Skin of body (tissue), 2 donors: ENCODE measurements around the gene TMCO2. TPM values are rescaled to one million over a fixed set of nuclear protein-coding genes. Genes with fewer than 3 reads are reported as not detected.
"Not testable (repeated sequence)": the region's sequence is repeated elsewhere in the genome, so short reads cannot be mapped to it uniquely, and the experiment has no call there.

ENCODE experiments used
- DNase-seq: peaks from one replicate; lab custom pipeline; 2025; lab: John Stamatoyannopoulos, UW
- total RNA-seq: library from RNA; depleted of rRNA; stranded (reverse); fragments of >200 nt; gene quantifications from one replicate; pipeline ENCODE4 v1.2.3, GENCODE V29; 2014

The TMCO2 gene
- total RNA-seq: not detected

DNA sequence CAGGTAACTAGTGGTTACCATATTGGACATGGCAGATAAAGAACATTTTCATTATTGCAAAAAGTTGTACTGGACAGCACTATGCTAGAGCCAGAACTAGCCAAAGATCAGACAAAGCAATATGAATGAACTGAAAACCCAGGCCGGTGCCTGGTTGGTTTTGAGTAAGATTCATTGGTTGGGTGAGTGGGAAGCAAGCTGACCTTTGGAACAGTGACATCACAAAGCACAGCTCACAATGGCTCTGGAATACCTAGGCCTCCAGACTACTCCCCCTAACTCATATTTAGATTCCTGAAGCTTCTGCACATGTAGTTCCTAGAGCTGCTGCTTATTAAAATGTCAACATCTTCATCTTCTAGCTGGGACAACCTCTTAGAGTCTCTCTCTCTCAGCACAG lies at the start of gene TMCO2:
Gene TMCO2 (plus strand): TSS at position 283 of the 400 bp plus-strand sequence. CDS start 57 bp downstream, at position 340.
- DNase-seq: no peak

DNA sequence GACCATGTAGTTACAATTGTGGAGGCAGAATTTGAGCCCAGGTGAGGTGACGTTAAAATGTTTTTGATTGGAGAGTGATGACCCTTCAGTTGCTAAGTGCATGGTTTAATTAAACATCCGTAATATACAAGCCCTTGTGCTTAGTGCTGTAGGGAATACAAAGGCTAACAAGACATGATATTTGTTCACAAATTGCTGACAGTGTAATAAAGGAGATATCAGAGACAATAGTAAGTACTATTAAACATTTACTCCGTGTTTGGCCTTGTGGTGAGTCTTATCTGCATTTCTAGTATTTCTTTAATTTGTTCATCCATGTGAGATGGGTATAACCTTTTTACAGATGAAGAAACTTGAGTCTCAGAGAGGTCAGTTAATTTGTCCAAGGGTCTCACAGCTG lies 48.6 kb upstream of the TMCO2 start:
- no peak for DNase-seq

DNA sequence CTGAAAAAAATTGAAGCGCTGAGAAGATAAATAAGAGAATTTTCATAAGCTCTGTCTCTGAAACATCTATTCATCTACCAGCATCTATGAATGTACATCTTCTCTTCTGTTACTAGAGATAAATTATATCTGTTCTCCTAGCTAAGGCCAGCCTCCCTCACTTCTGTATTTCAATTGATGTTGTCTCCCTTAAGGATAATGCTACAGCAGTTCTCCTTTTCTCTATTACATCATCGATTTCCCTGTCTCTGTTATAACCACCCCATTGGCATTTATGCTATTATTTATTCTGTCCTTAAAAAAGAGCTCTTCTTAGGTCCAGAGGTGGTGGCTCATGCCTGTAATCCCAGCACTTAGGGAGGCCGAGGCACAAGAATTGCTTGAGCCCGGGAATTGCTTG lies 42.9 kb upstream of the TMCO2 start:
- DNase-seq: no peak

DNA sequence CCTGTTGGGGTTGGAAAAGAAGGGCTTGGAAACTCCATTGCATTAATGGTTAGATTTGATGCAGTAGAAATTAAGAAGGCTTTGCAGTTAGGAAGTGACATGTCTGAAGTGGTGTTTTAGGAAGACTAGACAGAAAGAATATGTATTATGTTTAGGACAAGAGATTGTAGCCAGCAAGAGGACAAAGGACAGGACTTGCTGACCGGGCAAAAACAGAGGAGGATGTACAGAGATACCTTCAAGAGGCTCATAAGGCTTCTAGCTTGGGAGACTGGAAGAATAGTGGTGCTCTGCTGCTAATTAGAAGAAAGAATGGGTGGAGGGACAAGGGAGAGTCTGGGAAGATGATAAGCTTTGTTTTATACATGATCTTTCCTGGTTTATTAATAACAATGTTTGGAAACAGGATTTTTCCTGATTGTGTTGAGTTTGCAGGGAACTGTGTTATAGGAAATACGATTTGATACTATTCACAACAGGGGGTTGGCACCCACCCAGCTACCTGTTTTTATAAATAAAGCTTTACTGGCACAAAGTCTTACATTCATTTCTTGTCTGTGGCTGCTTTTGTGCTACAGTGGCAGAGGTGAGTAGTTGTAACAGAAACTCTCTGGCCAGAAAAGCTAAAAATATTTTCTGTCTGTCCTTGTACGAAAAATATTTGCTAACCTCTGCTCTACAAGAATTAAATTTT lies 37.1 kb upstream of the TMCO2 start:
- no peak for DNase-seq

DNA sequence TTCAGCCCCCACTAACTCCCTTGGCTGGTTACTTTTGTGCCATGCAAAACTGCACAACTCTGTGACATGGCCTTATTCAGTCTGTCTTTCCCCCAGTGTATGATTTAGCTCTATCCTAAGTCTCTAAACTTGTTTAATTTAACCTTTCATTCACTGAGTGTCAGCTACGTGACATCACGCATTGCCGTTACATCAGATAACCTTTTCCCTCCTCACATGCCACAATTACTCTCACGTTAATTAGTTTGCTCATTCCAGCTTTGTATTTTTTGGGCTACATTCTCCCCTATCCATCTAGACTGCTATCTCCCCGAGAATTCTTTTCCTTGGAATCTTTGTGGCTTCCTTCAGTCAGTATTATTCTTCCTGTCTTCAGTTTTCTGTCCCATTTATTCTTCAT lies 29.4 kb upstream of the TMCO2 start:
- DNase-seq: no peak

DNA sequence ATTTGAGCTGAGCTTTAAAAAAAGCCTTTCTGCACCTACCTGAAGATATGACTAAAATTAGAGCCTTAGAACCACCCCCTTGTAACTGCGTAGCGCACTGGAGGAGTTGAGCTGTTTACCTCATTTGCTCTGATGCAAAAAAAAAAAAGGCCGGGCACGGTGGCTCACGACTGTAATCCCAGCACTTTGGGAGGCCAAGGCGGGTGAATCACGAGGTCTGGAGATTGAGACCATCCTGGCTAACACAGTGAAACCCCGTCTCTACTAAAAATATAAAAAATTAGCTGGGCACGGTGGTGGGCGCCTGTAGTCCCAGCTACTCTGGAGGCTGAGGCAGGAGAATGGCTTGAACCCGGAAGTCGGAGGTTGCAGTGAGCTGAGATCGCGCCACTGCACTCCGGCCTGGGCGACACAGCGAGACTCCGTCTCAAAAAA lies 26.2 kb upstream of the TMCO2 start:
- DNase-seq: not testable (repeated sequence)

DNA sequence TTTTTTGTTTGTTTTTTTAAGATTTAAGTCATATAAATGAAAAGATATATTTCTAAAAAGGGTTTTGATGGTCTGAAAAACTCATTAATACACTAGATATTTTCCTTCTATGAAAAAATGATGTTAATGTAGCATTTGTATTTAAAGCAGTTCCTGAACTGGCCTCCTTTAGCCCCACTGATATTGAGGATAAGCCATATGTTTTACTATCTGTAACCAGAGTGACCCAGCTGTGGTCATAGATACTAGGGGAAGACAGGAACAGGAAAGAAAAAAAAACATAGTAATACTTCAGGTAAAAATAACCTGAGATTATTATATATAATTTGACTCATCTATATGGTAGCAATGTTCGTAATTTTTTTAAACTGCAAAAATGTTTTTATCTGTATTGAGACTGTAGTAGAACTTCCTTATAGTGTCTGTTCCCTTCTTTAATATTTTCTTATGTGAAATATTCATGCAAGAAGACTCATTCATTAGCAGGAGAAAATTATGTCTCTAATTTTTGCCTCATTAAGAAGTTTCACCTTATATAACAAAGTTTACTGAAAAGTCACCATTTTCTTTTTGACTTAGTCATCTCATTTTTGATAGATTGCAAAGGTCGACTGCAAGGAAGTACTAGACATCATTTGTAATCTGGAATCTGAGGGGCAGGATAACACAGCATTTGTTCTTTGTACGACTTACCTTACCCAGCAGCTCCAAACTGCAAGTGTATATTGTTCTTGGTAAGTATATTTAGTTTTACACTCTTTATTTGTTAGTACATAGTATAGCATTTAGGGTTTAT lies 25.6 kb upstream of the TMCO2 start:
- no peak for DNase-seq

DNA sequence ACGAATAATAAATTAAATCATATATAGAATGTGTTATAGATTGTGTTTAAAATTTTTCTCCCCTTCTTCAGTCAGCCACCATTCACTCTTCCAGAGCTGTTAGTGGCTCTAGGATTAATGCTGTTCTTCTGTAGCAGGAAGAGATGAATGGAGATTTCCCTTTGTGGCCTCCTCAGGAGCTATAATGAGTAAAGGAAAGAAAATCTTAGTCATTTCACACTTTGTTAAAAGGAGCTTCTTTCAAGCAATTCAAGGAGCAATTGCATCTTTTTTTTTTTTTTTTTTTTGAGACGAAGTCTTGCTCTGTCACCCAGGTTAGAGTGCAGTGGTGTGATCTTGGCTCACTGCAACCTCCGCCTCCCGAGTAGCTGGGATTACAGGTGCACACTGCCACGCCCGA lies 23.7 kb upstream of the TMCO2 start:
- DNase-seq: no peak

DNA sequence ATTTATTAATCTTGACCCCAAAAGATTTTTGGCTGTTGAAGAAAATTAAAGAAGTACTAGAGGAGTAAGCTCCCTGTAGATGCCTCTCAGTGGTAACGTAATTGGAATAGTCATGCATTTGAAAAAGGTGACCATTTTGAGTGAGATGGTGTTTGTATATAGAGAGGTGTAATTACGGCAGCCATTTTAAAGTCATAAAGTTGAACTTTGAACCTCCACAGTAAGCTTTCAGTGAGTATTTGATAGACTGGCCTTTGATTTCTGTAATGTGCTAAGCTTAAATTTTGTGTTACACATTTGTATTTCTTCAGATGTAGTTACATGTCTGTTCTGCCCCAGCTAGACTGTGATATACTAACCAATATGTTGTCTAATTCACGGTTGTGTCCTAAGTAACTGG lies 21.5 kb upstream of the TMCO2 start:
- no peak for DNase-seq

DNA sequence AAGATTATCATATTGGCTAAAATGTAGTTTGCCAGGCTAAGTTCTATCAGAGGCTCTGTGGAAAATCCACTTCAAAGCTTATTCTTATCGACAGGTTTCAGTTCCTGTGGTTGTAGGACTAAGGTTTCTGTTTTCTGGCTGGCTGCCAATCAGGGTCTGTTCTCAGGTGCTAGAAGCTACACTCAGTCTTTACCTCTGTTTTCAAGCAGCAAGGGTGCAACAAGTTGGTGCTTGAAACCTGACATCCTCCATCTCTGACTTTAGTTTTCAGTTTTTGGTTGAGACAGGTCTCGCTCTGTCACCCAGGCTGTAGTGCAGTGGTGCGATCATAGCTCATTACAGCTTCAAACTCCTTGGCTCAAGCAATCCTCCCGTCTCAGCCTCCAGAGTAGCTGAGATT lies 15.3 kb upstream of the TMCO2 start:
- no peak for DNase-seq

DNA sequence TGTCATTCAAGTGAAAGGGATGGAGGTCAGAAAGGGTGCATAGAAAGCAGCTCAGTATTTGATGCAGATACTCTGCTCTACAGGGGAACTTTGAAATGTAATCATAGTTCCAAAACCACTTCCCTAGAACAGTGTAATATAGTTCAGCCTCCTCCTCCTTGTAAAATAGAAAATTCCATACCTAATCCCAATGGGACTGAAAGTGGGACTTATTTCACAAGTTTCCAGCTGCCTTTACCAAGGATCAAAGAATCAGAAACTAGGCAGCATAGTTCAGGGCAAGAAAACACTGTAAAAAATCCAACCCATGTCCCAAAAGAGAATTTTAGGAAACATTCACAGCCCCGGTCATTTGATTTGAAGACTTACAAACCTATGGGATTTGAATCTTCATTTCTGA lies 8.1 kb upstream of the TMCO2 start:
- DNase-seq: no peak

DNA sequence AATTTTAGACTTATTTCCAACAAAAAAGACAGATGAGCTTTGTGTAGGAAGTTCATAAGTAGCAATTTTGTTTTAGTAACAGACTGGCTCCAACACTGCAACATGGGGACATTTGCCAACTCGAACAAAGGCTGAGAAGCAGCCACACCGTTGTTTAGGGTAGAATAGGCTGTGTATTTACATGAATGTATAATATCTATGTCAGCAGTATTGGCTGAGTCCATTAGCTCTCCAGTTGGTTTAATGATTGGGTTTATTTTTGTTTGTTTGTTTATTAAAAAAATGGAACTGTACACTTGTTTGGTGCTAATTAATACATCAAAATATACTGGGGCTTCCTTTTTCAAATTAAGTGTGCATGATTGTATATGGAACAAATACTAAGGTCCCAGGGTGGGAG lies 7.3 kb upstream of the TMCO2 start:
- DNase-seq: no peak

DNA sequence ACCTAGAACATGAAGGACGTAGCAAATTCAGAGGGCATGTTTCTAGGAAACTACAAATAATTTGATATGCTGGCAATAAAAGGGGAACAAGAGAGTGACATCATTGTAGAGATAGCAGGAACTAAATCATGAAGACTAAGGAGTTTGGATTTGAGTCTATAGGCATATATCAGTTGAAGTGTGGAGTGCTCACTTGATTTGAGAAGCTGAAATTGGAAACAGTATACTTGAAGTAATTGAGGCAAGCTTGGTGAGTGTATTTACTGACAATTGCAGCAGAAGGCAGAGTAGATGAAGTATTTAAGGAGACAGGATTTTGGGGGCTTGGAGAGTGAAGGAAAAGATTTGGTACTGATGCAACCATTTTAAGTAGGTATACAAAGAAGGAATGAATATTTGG lies 6.4 kb upstream of the TMCO2 start:
- DNase-seq: no peak

DNA sequence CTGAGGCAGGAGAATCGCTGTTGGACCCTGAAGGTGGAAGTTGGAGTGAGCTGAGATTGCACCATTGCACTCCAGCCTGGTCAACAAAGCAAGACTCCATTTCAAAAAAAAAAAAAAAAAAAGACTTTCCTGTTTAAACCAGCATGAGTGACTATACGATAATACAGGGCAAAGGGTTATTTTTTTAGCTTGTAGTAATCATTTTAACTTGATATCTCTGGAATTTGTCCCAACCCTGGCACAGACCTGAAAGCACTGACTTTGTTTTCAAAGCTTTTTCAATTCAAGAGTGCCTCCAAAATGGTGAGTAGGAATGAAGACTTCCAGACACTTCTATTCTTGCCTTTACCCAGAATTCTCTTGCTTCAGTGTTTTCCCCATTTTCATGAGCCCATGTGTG lies 4.4 kb upstream of the TMCO2 start:
- DNase-seq: no peak

DNA sequence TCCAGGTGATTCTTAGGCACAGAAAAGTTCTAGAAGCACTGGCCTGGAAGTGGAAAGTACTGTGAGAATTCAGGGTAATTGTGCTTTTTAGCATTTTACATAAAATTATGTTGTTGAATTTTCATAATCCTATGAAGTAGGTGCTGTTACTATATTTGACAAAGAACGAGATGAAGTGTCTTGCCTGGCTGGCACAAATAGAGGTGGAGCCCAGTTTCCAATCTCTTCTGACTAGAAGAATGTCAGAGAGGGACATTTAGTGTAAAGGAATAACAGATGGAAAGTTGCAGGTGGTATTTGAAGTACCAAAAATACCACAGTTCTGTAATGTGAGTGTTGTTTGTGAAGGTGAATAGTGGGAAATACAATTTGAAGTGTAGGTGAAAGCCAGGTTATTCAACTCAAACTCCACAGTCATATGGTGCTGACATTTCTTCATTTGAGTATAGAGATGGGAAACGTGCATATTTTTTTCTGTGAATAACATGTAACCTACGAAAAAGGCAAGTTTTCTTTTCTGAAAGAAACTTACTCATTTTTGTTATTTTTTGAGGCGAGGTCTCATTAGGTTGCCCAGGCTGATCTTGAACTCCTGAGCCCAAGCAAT lies 3.5 kb upstream of the TMCO2 start:
- DNase-seq: no peak

DNA sequence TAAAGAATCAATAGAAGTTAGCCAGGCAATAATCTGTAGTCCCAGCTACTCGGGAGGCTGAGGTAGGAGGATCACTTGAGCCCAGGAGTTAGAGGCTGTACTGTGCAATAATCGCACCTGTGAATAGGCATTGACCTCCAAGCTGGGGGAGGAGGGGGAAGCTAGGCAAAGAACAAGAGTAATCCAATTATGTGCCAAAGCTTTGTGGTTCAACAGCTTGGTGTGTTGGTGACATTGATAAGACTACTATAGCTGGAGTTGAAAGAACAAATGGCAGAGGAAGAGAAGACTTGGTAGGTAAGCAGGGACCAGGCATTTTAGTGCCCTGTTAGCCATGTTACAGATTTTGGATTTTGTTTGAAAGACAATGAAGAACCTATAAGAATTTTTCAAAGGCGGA lies 2.1 kb upstream of the TMCO2 start:
- DNase-seq: no peak

DNA sequence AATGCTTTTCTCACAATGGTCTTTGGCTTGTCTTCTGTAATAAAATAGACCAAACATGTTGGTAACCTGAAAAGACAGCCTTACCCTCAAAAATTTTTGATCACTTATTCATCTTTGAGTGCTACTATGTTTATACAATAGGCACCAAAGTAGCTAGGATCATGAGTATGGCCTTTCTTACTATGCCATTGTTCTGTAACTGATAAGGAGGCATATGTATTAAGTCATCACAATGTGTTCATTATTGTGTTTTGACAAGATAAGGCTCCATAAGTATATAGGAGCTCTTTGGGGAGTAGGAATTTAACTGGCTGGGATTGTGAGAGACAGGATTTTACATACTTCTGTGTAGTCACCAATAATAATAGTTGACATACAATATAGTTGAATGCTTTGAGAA lies 675 bp downstream of the TMCO2 start:
- no peak for DNase-seq

DNA sequence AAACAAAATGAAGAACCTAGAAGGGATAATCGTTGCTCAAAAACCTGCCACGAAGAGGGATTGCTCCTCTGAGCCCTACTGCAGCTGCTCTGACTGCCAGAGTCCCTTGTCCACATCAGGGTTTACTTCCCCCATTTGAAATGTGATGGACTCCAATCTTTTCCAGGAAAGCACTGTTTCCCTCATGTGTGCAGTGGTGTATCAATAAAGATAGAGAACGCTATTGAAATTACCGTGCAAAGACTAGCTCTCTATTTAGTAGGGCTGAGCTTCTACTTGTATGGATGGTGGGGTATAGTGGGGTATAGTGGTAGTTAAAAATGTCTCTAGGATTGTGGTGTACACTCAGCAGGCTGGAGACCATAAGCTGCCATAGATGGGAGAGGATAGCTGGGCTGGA lies 3.7 kb downstream of the TMCO2 start:
- DNase-seq: no peak

DNA sequence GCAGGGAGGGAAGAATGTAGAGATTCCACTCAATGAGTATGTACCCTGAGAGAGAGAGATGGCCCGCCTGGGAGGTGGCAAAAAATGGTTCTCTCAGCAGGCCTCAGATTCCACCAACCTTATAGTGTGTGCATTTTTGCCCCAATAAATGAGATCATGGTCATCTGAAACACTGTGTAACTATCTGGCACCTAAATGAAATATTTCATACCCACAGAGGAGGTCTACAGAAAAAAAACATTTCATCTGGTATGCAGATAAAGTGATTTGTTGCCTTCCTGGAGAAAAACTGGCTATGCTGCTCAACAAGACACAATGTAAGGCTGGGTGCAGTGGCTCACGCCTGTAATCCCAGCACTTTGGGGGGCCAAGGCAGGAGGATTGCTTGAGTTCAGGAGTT lies 4.9 kb downstream of the TMCO2 start:
- no peak for DNase-seq

DNA sequence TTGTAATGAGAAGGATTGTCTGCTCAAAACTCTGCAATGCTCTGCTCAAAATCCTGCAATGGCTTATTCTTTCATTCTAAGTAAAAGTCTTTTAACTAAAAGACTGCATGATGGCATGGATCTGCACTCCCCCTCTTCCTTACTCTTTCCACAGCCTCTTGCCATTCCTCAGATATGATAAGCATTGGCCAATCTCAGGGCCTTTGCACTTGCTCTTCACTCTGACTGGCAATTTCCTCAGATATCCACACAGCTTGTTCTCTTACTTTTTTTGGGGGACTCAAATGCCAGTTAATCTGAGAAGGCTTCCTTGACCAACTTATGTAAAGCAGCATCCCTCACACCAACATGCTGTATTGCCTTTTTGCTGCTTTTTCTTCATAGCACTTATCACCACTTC lies 7.5 kb downstream of the TMCO2 start:
- DNase-seq: no peak

DNA sequence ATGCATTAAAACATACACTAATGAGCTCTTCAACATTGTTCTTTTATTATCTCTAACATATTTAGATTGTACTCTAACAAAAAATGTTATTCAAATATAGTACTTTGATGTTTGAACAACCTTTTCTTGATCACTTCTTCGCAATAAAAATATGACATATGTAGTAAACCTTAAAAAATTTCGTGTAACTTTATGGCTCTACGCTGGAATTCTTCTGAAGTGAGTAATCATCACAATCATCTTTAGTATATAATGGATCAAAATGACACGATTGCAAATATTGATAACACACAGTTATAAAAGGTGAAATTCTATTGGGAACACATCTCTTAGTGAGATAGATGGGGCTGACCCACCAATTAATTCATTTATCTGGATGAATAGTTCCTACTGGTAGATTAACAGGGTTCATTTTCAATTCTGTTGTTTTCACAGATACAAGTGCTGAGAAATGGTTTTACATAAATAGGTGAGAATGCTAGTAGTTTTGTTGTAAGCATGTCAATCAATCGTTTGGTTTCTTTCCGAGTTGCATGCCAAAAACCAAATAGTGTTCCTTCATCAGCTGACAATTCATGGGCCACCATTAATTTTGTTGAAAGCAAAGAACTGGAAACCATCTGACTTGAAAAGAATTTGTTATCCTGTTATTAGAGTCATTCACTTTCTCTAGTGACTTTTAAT lies 8.8 kb downstream of the TMCO2 start:
- DNase-seq: no peak

DNA sequence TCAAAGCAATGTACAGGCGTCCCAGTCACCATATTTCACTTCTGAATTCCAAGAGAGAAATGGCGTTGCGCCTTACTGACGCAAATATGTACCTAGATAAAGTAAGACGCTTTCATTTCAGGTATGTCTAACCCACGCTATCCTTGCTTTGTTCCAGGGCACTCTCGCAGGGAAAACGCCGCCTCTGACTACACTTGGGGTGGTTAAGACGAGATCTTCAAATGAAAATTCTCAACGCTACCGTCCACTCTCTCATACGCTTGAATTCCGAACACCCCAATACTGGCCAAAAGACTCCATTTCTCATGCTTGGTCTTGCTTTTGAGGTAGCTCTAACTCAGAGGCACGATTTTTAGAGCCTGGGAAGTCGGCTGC lies 9.6 kb downstream of the TMCO2 start:
- peak; percentile 81 for DNase-seq
